HEK293 (cell line): ENCODE data around the gene ETNPPL.

Source experiments
- CTCF ChIA-PET: fragments of 350-600 bp; formaldehyde crosslinking; extraction: SDS; loops from one replicate; lab custom pipeline; 2021; ENCODE audit warnings: antibody characterized with exemption; lab: Yijun Ruan, JAX
- POLR2A ChIA-PET: fragments of 300-600 bp; formaldehyde crosslinking; extraction: SDS; loops from one replicate; lab custom pipeline; 2020; ENCODE audit warnings: antibody characterized with exemption, inconsistent platforms; lab: Yijun Ruan, JAX
- H3K27ac ChIP-seq: fragments of 200-500 bp; sonication (Bioruptor generic); 2 replicates; pipeline ENCODE4 v1.5.1; 2014; ENCODE audit warnings: low read depth, low read length, control low read depth, inconsistent platforms; ENCODE audit errors: extremely low read depth
- H3K36me3 ChIP-seq, 2 experiments: fragments of 200-500 bp in 1 of 2; sonication (Bioruptor generic) in 1 of 2; 1 replicate in 1 of 2; 2 replicates in 1 of 2; pipeline ENCODE4 v1.5.1; 2014 to 2017; ENCODE audit warnings: inconsistent platforms in 2 of 2, low read length in 2 of 2; ENCODE audit not compliant: control insufficient read depth in 2 of 2, insufficient read depth in 1 of 2
- H3K4me1 ChIP-seq: fragments of 200-500 bp; sonication (Bioruptor generic); 2 replicates; pipeline ENCODE4 v1.5.1; 2014; ENCODE audit warnings: mild to moderate bottlenecking, low read length, inconsistent platforms; ENCODE audit not compliant: control insufficient read depth, insufficient read depth
- H3K4me3 ChIP-seq: 2 replicates; pipeline ENCODE4 v1.5.1; 2011; ENCODE audit warnings: low read depth, mild to moderate bottlenecking, control low read depth, low read length, moderate library complexity
- H3K9me3 ChIP-seq: fragments of 200-500 bp; sonication (Bioruptor generic); 2 replicates; pipeline ENCODE4 v1.5.1; 2014; ENCODE audit warnings: low read depth, low read length, inconsistent platforms; ENCODE audit not compliant: control insufficient read depth, insufficient read depth
- FEZF1 ChIP-seq: fragments of 450-650 bp; formaldehyde crosslinking; IDR thresholded peaks from 2 replicates; pipeline ENCODE4 v1.5.1; 2016; ENCODE audit warnings: missing biosample characterization, missing genetic modification characterization
- GLI2 ChIP-seq: fragments of 450-650 bp; formaldehyde crosslinking; IDR thresholded peaks from 2 replicates; pipeline ENCODE4; 2017; ENCODE audit warnings: missing biosample characterization, missing genetic modification characterization, low read depth, borderline replicate concordance
- GLIS2 ChIP-seq: fragments of 450-650 bp; formaldehyde crosslinking; IDR thresholded peaks from 2 replicates; pipeline ENCODE4 v1.5.1; 2016; ENCODE audit warnings: missing biosample characterization, missing genetic modification characterization
- IKZF3 ChIP-seq: fragments of 450-650 bp; IDR thresholded peaks from 2 replicates; pipeline ENCODE4 v1.5.0; 2018; ENCODE audit warnings: missing biosample characterization, mild to moderate bottlenecking, missing genetic modification characterization, moderate library complexity
- KLF7 ChIP-seq: fragments of 450-650 bp; formaldehyde crosslinking; IDR thresholded peaks from 2 replicates; pipeline ENCODE4 v1.5.1; 2016; ENCODE audit warnings: missing biosample characterization, missing genetic modification characterization, borderline replicate concordance
- MZF1 ChIP-seq: fragments of 450-650 bp; formaldehyde crosslinking; IDR thresholded peaks from 2 replicates; pipeline ENCODE4 v1.5.1; 2017; ENCODE audit warnings: missing biosample characterization, missing genetic modification characterization, borderline replicate concordance
- REST ChIP-seq: fragments of 450-650 bp; formaldehyde crosslinking; IDR thresholded peaks from 2 replicates; pipeline ENCODE4 v1.5.1; 2016; ENCODE audit warnings: missing biosample characterization, missing genetic modification characterization
- ZBTB6 ChIP-seq: fragments of 450-650 bp; formaldehyde crosslinking; IDR thresholded peaks from 2 replicates; pipeline ENCODE4 v1.5.1; 2017; ENCODE audit warnings: missing biosample characterization, missing genetic modification characterization
- ZFHX2 ChIP-seq: fragments of 450-650 bp; formaldehyde crosslinking; conservative IDR thresholded peaks from 2 replicates; pipeline ENCODE4 v1.5.1; 2016; ENCODE audit warnings: missing biosample characterization, missing genetic modification characterization
- ZNF132 ChIP-seq: fragments of 450-650 bp; formaldehyde crosslinking; IDR thresholded peaks from 2 replicates; pipeline ENCODE4 v1.5.1; 2017; ENCODE audit warnings: missing biosample characterization, missing genetic modification characterization, borderline replicate concordance
- ZNF140 ChIP-seq: fragments of 450-650 bp; formaldehyde crosslinking; IDR thresholded peaks from 2 replicates; pipeline ENCODE4 v1.5.1; 2016; ENCODE audit warnings: missing biosample characterization, missing genetic modification characterization
- ZNF174 ChIP-seq: fragments of 450-650 bp; formaldehyde crosslinking; IDR thresholded peaks from 2 replicates; pipeline ENCODE4 v1.5.0; 2017; ENCODE audit warnings: missing biosample characterization, mild to moderate bottlenecking, missing genetic modification characterization
- ZNF23 ChIP-seq: fragments of 450-650 bp; formaldehyde crosslinking; IDR thresholded peaks from 2 replicates; pipeline ENCODE4 v1.5.1; 2016; ENCODE audit warnings: missing biosample characterization, missing genetic modification characterization, borderline replicate concordance
- ZNF239 ChIP-seq: fragments of 450-650 bp; formaldehyde crosslinking; IDR thresholded peaks from 2 replicates; pipeline ENCODE4 v1.5.1; 2016; ENCODE audit warnings: missing biosample characterization, missing genetic modification characterization
- ZNF433 ChIP-seq: fragments of 450-650 bp; formaldehyde crosslinking; IDR thresholded peaks from 2 replicates; pipeline ENCODE4 v1.5.1; 2016; ENCODE audit warnings: missing biosample characterization, missing genetic modification characterization, low read depth
- ZNF473 ChIP-seq: fragments of 450-650 bp; formaldehyde crosslinking; IDR thresholded peaks from 2 replicates; pipeline ENCODE4 v1.5.1; 2017; ENCODE audit warnings: missing biosample characterization, missing genetic modification characterization
- ZNF580 ChIP-seq: fragments of 450-650 bp; formaldehyde crosslinking; IDR thresholded peaks from 2 replicates; pipeline ENCODE4 v1.5.1; 2016; ENCODE audit warnings: missing biosample characterization, missing genetic modification characterization
- ZNF639 ChIP-seq: fragments of 450-650 bp; formaldehyde crosslinking; IDR thresholded peaks from 2 replicates; pipeline ENCODE4 v1.5.1; 2016; ENCODE audit warnings: missing biosample characterization, missing genetic modification characterization
- ZNF677 ChIP-seq: fragments of 450-650 bp; IDR thresholded peaks from 2 replicates; pipeline ENCODE4 v1.5.0; 2018; ENCODE audit warnings: missing biosample characterization, mild to moderate bottlenecking, missing genetic modification characterization, moderate library complexity
- ZNF747 ChIP-seq: fragments of 450-650 bp; formaldehyde crosslinking; IDR thresholded peaks from 2 replicates; pipeline ENCODE4 v1.5.1; 2016; ENCODE audit warnings: missing biosample characterization, missing genetic modification characterization

ETNPPL gene

GRCh38 chr4:108762559-108763225 is at the start of gene ETNPPL (continued):
- TF ChIP-seq ZFHX2 (tag by site-specific recombination), result peak; percentile 43; the same call in 1 of the 2 replicates
- no peak for TF ChIP-seq ZNF132
- no peak for TF ChIP-seq ZNF23 (tag by site-specific recombination)
- no peak for TF ChIP-seq ZNF639 (tag by site-specific recombination)
- TF ChIP-seq ZNF433, result no peak
- TF ChIP-seq ZNF473 (tag by site-specific recombination), result no peak
- TF ChIP-seq GLIS2, result peak; percentile 45; the same call in 1 of the 2 replicates

- TF ChIP-seq ZNF239 (tag by site-specific recombination) (no peak), ZNF140 (no peak), KLF7 (no peak), ZNF174 (no peak), GLI2 (no peak), IKZF3 (tag by site-specific recombination) (no peak), MZF1 (tag by site-specific recombination) (no peak), ZNF677 (tag by site-specific recombination) (no peak), FEZF1 (tag by site-specific recombination) (no peak), ZNF747 (no peak), REST (tag by site-specific recombination) (no peak), ZNF580 (tag by site-specific recombination) (no peak), ZBTB6 (tag by site-specific recombination) (no peak)
- TF ChIP-seq, all 188 proteins: peak for 0
- H3K4me1 ChIP-seq, result peaks cover 6% of the 10 kb centered on the region
Measured at GRCh38 chr4:108811486-108811885, 48.6 kb upstream of the ETNPPL start.

More at GRCh38 chr4:108811486-108811885, 48.6 kb upstream of the ETNPPL start:
- ChIA-PET CTCF (interaction anchor here (0.7 kb wide), 1 partner anchor 380 kb away, joined by 3 read pairs; no protein-coding TSS in a partner anchor), POLR2A (no interaction called here)
- H3K9me3 ChIP-seq, result no peaks in the 10 kb centered on the region
- no peaks in the 10 kb centered on the region for H3K36me3 ChIP-seq
- no peak overlapping the region for H3K27ac ChIP-seq
- no peak overlapping the region for H3K4me3 ChIP-seq
